Measurements from ENCODE around the gene FBXO48. TPM values are rescaled to one million over a fixed set of nuclear protein-coding genes. Genes with fewer than 3 reads are reported as not detected.
A peak's percentile ranks its signal among the peaks of the same experiment; 100 is the strongest.

FBXO48 gene, protein sequence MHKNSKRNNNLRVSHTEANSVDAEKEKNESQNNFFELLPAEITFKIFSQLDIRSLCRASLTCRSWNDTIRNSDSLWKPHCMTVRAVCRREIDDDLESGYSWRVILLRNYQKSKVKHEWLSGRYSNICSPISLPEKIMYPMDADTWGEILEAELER
- 1 to 10 TPM; 1.3 to 1.9 TPM for total RNA-seq
- under 1 TPM; 0.52 to 0.67 TPM for polyA plus RNA-seq
- long read RNA-seq, donor 1: 0 reads
- long read RNA-seq, donor 2, full-length matches to known transcripts: 1 of 1 reads
- long read RNA-seq, donor 2, partial matches to known transcripts: 0 of 1 reads
- long read RNA-seq, donor 2, other reads (novel, unspliced or antisense): 0 of 1 reads
- long read RNA-seq, donor 3: 0 reads
- long read RNA-seq, donor 4, full-length matches to known transcripts: 1 of 1 reads
- long read RNA-seq, donor 4, partial matches to known transcripts: 0 of 1 reads
- long read RNA-seq, donor 4, other reads (novel, unspliced or antisense): 0 of 1 reads
- long read RNA-seq, donor 5: 0 reads

DNA sequence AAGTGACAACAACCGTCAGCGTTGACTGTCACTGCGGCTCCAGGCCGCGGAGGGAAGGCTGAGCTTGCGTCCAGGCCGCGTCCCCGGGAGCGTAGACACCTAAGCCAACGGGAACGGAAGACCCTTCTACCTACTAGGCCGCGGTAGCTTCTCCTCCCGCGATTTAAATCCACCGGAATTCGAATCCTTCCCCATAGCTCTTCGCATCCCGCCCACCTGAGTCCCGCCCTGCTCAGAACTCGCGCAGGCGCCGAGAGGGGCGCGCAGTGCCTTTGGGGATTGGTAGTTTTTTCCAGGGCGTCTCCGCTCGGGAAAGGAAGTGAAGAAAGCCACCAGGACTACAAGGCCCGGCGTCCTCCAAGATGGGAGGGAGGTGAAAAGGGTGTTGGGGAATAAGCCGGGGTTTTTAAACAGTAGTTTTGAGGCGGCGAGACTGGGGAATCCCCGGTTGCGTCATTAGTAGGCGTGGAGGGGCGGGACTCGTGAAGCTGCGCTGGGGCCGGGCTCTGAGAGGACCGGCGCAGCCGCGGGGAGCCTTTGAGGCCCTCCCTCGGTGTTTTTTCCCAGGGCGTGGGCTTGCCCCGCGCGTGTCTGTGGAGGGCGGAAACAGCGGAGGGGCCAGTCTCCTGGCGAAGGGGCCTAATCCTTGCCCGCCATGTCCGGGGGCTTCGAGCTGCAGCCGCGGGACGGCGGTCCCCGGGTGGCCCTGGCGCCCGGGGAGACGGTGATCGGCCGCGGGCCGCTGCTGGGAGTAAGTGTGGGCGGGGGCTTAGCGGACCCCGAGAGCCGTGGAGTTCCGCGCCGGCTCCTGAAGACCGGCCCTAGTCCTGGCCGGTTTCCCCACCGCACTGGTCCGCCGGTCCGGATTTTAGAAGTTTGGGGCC lies at the start of gene FBXO48, which contains the start of gene APLF:
Gene FBXO48, minus strand, starts transcription at position 218 of the 884 bp plus-strand sequence. CDS start 2,149 bp downstream, outside the sequence.
Gene APLF, plus strand, starts transcription at position 509 of the 884 bp plus-strand sequence. Its CDS starts 147 bp downstream, at position 656.
- Histone ChIP-seq H3K27me3 (ENCODE audit: control insufficient read depth in 3 of 3, insufficient read depth in 3 of 3, low read length in 2 of 3) (no peaks in the 10 kb centered on the region), H3K9ac (ENCODE audit: insufficient read depth in 1 of 2, low read length in 2 of 2) (peak within 1 kb of the TSS; percentile 80 to 99), H3K27ac (ENCODE audit: low read depth in 1 of 2, low read length in 1 of 2) (peak within 1 kb of the TSS; percentile 81 to 90), H3K9me3 (ENCODE audit: control insufficient read depth in 4 of 4, insufficient read depth in 3 of 4, low read length in 3 of 4) (no peaks in the 10 kb centered on the region), H3K36me3 (ENCODE audit: control insufficient read depth in 4 of 4, insufficient read depth in 4 of 4, low read length in 4 of 4) (peaks cover 0 to 2% (median 0%) of the 10 kb centered on the region in 4 donors), H3K4me1 (ENCODE audit: control insufficient read depth in 5 of 5, insufficient read depth in 5 of 5, low read length in 5 of 5) (peaks cover 0 to 21% (median 5%) of the 10 kb centered on the region in 5 donors), H3K4me3 (peak within 1 kb of the TSS; percentile 74)
- peak; percentile 98 for ATAC-seq (ENCODE audit: insufficient read depth, low FRiP score)
- TF ChIP-seq, protein P1, sequence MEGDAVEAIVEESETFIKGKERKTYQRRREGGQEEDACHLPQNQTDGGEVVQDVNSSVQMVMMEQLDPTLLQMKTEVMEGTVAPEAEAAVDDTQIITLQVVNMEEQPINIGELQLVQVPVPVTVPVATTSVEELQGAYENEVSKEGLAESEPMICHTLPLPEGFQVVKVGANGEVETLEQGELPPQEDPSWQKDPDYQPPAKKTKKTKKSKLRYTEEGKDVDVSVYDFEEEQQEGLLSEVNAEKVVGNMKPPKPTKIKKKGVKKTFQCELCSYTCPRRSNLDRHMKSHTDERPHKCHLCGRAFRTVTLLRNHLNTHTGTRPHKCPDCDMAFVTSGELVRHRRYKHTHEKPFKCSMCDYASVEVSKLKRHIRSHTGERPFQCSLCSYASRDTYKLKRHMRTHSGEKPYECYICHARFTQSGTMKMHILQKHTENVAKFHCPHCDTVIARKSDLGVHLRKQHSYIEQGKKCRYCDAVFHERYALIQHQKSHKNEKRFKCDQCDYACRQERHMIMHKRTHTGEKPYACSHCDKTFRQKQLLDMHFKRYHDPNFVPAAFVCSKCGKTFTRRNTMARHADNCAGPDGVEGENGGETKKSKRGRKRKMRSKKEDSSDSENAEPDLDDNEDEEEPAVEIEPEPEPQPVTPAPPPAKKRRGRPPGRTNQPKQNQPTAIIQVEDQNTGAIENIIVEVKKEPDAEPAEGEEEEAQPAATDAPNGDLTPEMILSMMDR (IDR thresholded peaks at IDR 0.05; ENCODE audit: control extremely low read depth, extremely low read depth): no peak
- DNase-seq: peak; percentile 99 to 100 (median 99)
- WGBS, 2 donors: 0% methylated on average over 82 of the region's 82 CpGs

DNA sequence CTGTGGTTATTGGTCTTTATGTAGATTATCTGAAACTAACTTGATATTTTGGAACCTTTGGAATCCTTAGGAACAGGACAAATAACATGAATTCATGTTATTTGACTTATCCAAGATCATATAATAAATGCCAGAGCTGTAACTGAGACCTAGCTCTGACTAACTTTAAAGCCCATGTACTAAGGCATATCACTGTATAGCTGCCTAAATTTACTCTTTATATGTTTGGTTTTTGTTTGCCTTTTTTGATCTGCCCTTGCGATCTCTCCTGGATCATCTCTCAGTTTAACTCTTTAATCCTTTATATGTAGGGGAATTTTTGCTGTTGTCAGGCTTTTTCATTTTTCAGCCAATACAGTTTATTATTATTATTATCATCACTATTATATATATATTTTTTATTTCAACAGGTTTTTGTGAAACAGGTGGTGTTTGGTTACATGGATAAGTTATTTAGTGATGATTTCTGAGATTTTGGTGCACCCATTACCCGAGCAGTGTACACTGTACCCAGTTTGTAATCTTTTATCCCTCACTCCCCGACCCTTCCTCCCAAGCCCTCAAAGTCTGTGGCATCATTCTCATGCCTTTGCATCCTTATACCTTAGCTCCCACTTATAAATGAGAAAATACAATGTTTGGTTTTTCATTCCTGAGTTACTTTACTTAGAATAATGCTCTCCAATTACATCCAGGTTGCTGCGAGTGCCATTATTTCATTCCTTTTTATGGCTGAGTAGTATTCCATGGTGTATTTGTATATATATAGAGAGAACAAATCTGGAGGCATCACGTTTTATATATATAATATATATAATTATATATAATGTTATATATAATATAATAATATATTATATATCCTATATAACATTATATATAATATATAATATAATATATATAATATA lies 49.2 kb upstream of the FBXO48 start:
- TF ChIP-seq, protein P1 (IDR thresholded peaks at IDR 0.05; ENCODE audit: control extremely low read depth, extremely low read depth): no peak
- ATAC-seq (ENCODE audit: insufficient read depth, low FRiP score) (no peak), DNase-seq (no peak)
- H3K27ac ChIP-seq (ENCODE audit: low read depth in 1 of 2, low read length in 1 of 2): no peak overlapping the region
- H3K36me3 ChIP-seq (ENCODE audit: control insufficient read depth in 4 of 4, insufficient read depth in 4 of 4, low read length in 4 of 4): no peaks in the 10 kb centered on the region
- no peaks in the 10 kb centered on the region for H3K9me3 ChIP-seq (ENCODE audit: control insufficient read depth in 4 of 4, insufficient read depth in 3 of 4, low read length in 3 of 4)
- H3K4me3 ChIP-seq: no peak overlapping the region
- H3K9ac ChIP-seq (ENCODE audit: insufficient read depth in 1 of 2, low read length in 2 of 2): no peak overlapping the region
- H3K4me1 ChIP-seq (ENCODE audit: control insufficient read depth in 5 of 5, insufficient read depth in 5 of 5, low read length in 5 of 5): no peaks in the 10 kb centered on the region
- WGBS, 2 donors: 89 to 94% methylated on average over 5 of the region's 5 CpGs
- no peaks in the 10 kb centered on the region for H3K27me3 ChIP-seq (ENCODE audit: control insufficient read depth in 3 of 3, insufficient read depth in 3 of 3, low read length in 2 of 3)

DNA sequence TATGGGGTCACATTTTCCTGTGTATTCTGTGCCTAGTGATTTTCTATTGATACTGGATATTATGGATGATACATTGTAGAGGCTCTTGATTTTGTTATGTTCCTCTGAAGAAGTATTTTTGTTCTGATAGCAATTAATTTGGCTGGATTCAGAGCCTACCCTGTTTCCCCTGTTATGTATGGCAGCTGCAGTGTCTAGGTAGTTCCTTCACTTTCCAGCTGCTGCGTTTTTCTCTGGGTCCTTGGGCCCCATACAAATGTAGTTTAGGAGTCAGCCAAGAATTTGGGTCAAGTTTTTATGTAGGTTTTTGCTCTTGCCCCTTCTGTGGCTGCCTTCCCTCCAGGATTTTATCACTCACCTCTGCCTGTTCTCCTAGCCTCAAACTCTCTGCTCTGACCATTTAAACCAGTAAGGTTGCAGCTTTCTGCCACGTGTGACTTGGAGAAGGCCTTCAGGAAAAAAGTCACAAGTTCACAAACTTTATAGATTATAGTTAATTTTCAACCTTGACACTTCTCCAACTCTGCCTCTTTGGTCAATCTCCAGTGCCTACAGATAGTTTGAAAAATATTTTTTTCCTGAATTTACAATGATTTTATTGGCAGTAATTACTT lies 47.3 kb upstream of the FBXO48 start:
- Histone ChIP-seq H3K27ac (ENCODE audit: low read depth in 1 of 2, low read length in 1 of 2) (no peak overlapping the region), H3K27me3 (ENCODE audit: control insufficient read depth in 3 of 3, insufficient read depth in 3 of 3, low read length in 2 of 3) (no peaks in the 10 kb centered on the region), H3K4me1 (ENCODE audit: control insufficient read depth in 5 of 5, insufficient read depth in 5 of 5, low read length in 5 of 5) (no peaks in the 10 kb centered on the region), H3K4me3 (no peak overlapping the region), H3K9ac (ENCODE audit: insufficient read depth in 1 of 2, low read length in 2 of 2) (no peak overlapping the region), H3K9me3 (ENCODE audit: control insufficient read depth in 4 of 4, insufficient read depth in 3 of 4, low read length in 3 of 4) (no peaks in the 10 kb centered on the region), H3K36me3 (ENCODE audit: control insufficient read depth in 4 of 4, insufficient read depth in 4 of 4, low read length in 4 of 4) (no peaks in the 10 kb centered on the region)
- WGBS, 2 donors: 65 to 83% methylated on average over 2 of the region's 2 CpGs
- DNase-seq: no peak
- no peak for ATAC-seq (ENCODE audit: insufficient read depth, low FRiP score)
- TF ChIP-seq, protein P1 (IDR thresholded peaks at IDR 0.05; ENCODE audit: control extremely low read depth, extremely low read depth): no peak

All from lung (tissue), 16 donors.